GM12801 (cell line): ENCODE measurements around the gene ZPBP2.

Experiments
- CTCF ChIP-seq: IDR thresholded peaks from one replicate; pipeline ENCODE4 v1.5.1; 2011; ENCODE audit warnings: control low read depth; ENCODE audit not compliant: insufficient read length; ENCODE audit errors: extremely low read depth

ZPBP2 gene

GRCh38 chr17:39828443-39828842 is 39.6 kb upstream of the ZPBP2 start:
- TF ChIP-seq CTCF, result no peak

GRCh38 chr17:39831588-39831987 is 36.4 kb upstream of the ZPBP2 start:
- TF ChIP-seq CTCF, result no peak

GRCh38 chr17:39834017-39834416 is 34.0 kb upstream of the ZPBP2 start:
- no peak for TF ChIP-seq CTCF

GRCh38 chr17:39835038-39835786 is 32.8 kb upstream of the ZPBP2 start:
- TF ChIP-seq CTCF, result no peak

- TF ChIP-seq CTCF, result no peak
These were observed 31.9 kb upstream of the ZPBP2 start for GRCh38 chr17:39836117-39836516.

GRCh38 chr17:39838057-39838456 is 29.9 kb upstream of the ZPBP2 start:
- no peak for TF ChIP-seq CTCF

GRCh38 chr17:39838784-39839183 is 29.2 kb upstream of the ZPBP2 start:
- TF ChIP-seq CTCF, result no peak
